Middle frontal gyrus (tissue), 1 donor: Measurements from ENCODE around the gene LLGL1.

Experiments
- DNase-seq: peaks from one replicate; pipeline ENCODE4 v3.0.0-alpha.2; 2015; ENCODE audit warnings: low spot score; ENCODE audit errors: extremely low spot score

Gene LLGL1

DNA sequence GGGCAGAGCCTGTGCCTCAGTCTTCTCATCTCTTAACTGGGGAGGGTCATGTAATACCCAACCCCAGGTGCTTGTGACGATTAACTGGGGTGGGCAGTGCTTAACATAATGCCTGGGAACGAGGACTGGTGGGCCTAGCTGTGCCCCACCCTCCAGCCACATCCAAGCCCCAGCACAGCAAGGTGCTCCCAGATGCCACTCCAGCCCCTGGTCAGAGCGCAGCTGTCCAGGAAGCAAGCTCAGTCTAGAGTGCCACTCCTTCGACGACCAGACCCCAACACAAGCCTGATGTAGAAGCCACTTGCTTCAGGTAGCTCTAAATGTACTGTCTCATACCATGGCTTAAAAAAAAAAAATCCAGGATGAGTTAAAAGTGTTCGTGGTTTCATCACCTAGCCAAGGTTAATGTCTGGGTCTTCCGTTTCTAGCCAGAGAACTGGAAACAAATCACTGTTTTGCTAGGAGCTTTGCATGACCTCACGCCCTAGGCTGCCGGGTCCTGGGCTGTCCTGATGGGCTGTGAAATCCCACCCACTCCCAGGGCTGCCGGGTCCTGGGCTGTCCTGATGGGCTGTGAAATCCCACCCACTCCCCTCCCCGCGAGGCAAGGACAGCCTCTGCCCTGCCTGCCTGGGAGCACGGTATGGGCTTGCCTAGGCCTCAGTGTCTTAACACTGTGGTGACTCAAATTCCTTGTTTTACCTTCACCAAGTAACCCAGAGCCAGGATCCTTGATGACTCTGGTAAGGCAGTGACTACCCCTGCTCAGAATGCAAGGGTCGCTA lies 42.7 kb downstream of the LLGL1 start:
- no peak for DNase-seq

DNA sequence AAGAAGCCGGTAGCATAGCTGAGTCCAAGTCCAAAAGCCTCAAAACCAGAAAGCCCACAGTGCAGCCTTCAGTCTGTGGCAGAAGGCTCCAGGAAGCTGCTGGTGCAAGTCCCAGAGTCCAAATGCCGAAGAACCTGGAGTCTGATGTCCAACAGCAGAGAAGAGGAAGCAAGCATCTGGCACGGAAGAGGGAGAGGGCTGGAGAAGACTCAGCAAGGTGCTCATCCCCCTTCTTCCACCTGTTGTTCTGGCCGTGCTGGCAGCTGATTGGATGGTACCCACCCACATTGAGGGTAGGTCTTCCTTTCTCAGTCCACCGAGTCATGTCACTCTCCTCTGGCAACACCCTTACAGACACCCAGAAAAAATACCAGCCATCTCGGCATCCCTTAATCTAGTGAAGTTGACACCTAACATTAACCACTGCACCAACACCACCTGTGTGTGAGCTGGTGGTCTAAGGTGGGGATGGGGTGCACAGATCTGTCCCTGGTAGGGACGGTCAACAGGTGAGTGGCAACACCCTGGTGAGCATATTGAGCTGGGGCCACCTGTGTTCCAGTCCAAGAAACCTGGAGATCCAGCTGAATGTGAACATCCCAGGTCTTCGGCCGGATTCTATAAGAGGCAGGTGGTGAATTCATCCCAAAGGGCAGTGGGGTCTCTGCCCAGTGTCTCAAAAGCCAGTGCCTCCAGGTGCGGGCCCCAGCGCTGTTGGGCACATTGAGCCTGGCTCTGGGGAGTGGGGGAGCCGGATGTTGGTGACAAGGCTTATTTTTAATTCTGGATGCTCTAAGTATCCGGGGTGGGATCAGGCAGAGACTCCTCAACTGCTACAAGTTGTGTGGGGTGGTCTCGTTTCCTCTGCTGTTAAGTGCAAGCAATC lies 44.9 kb downstream of the LLGL1 start:
- DNase-seq = no peak

GRCh38 chr17:18277076-18277475 lies 51.6 kb downstream of the LLGL1 start:
- no peak for DNase-seq

GRCh38 chr17:18278867-18279266 lies 53.4 kb downstream of the LLGL1 start:
- DNase-seq = no peak

DNA sequence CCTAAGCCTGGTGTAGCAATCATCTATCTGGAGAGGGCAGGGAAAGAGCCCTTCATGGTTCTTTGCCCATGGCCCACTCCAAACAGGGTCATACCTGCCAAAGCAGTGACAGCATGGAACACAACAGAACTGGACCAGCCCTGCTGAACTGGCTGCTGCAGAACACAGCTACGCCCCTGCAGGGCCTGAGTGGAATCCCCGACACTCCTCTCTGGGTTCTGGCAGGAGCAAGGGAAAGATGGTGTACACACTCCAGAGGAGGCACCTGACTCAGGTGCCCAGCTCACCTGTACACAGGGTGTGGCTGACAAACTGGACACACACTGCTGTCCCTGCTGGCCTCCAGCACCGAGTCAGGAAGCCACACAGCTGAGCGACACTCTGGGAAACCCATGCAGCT lies 54.8 kb downstream of the LLGL1 start:
- DNase-seq = no peak

- no peak for DNase-seq
Measured at GRCh38 chr17:18280766-18281371, 55.4 kb downstream of the LLGL1 start.

DNA sequence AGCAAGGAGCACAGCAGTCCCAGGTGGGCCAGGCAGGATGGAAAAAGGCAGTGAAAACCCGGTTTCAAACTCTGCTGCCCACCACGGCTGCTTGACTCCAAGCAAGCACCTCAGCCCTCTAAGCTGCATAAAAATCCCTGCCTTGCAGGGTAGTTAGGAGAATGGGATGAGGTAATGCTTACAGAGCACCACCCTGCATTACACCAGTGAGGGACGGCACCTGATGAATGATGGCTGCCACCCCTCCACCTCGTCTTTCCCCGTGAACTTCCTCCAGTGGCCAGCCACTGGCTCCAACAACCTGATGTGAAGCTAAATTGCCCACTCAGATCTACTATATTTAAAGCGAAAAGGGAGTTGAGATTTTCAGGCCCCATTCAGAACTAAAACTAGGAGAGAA lies 56.4 kb downstream of the LLGL1 start:
- DNase-seq = no peak

DNA sequence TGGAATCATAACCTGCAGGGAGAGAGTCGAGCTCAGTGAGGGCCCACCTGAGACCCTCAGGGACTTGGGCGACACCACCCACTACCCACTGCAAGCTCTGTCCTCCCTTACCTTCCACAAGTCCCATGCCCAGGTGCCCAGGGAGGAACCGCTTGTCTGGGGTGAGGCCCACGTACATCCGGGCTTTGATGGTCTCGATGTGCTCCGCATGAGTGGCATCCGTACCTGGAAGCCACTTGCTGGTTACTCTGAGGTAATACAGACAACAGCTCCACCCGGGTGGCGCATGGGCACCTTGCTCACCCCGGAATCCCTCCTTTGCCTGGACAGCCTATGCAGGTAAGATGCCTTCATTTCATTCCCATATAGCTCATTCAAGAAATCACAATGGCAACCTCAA lies 59.9 kb downstream of the LLGL1 start:
- no peak for DNase-seq

DNA sequence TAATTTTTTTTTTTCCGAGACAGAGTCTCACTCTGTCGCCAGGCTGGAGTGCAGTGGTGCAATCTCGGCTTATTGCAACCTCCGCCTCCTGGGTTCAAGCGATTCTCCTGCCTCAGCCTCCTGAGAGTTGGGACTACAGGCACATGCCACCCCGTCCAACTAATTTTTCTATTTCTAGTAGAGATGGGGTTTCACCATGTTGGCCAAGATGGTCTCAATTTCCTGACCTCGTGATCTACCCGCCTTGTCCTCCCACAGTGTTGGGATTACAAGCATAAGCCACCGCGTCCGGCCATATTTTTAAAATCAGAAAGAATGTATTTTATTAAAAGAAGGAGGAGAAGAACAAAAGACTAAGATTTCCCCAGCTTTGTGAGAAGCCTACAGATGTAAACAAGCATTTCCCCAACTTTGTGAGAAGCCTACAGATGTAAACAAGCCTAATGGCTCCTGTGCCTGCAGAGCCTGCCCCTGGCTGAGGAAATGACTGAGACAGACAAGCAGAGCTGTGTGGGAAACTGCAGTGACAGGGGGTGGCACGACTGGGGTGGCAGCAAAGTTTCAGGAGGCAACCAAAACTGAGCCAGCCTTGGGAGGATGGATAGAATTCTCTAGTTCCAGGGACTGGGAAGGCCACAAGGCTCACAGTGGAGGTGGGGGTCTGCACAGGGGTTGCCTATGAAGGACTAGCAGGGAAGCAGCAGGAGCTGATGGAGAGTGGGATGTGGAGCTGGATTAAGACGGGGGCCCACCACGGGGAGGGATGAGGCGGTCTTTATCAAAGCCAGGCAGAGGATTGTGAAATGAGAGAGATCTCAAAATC lies 66.5 kb downstream of the LLGL1 start:
- no peak for DNase-seq
